HG03354 (cell line): ENCODE measurements around the gene DNM3.

ENCODE experiments used
- ATAC-seq: cut with Tn5 transposase; IDR thresholded peaks from one replicate; pipeline ENCODE4 v1.9.1; 2021; ENCODE audit warnings: mild to moderate bottlenecking; ENCODE audit not compliant: unreplicated experiment, poor library complexity, severe bottlenecking

Gene DNM3

GRCh38 chr1:171911506-171911905, 70.2 kb downstream of the DNM3 start:
- no peak for ATAC-seq

GRCh38 chr1:171912509-171913175, 71.3 kb downstream of the DNM3 start:
- no peak for ATAC-seq

GRCh38 chr1:171913385-171913784, 72.1 kb downstream of the DNM3 start:
- no peak for ATAC-seq

- no peak for ATAC-seq
Measured at GRCh38 chr1:171916315-171916771, 75.0 kb downstream of the DNM3 start.

- no peak for ATAC-seq
Measured at GRCh38 chr1:171917331-171917730, 76.0 kb downstream of the DNM3 start.

- no peak for ATAC-seq
Measured at GRCh38 chr1:171919891-171920887, 78.9 kb downstream of the DNM3 start.

- no peak for ATAC-seq
Measured at GRCh38 chr1:171922999-171923398, 81.7 kb downstream of the DNM3 start.

GRCh38 chr1:171929121-171929520, 87.8 kb downstream of the DNM3 start:
- no peak for ATAC-seq

GRCh38 chr1:171931752-171932151, 90.5 kb downstream of the DNM3 start:
- ATAC-seq, result no peak

- ATAC-seq, result no peak
Measured at GRCh38 chr1:171934664-171935063, 93.4 kb downstream of the DNM3 start.

GRCh38 chr1:171935086-171935485, 93.8 kb downstream of the DNM3 start:
- no peak for ATAC-seq

- no peak for ATAC-seq
Measured at GRCh38 chr1:171935664-171936063, 94.4 kb downstream of the DNM3 start.

- ATAC-seq, result no peak
Measured at GRCh38 chr1:171937938-171938337, 96.6 kb downstream of the DNM3 start.

- ATAC-seq, result no peak
Measured at GRCh38 chr1:171939740-171940139, 98.4 kb downstream of the DNM3 start.

- no peak for ATAC-seq
Measured at GRCh38 chr1:171940368-171940767, 99.1 kb downstream of the DNM3 start.

- ATAC-seq, result no peak
Measured at GRCh38 chr1:171941920-171942319, 100.6 kb downstream of the DNM3 start.

- ATAC-seq, result no peak
Measured at GRCh38 chr1:171943973-171944561, 102.8 kb downstream of the DNM3 start.

- no peak for ATAC-seq
Measured at GRCh38 chr1:171948511-171948910, 107.2 kb downstream of the DNM3 start.

- ATAC-seq, result no peak
Measured at GRCh38 chr1:171949316-171949715, 108.0 kb downstream of the DNM3 start.

GRCh38 chr1:171953835-171954234, 112.5 kb downstream of the DNM3 start:
- ATAC-seq, result no peak
